Measurements from ENCODE around the gene ANAPC7. TPM values are rescaled to one million over a fixed set of nuclear protein-coding genes. Genes with fewer than 3 reads are reported as not detected.

ANAPC7 gene, protein sequence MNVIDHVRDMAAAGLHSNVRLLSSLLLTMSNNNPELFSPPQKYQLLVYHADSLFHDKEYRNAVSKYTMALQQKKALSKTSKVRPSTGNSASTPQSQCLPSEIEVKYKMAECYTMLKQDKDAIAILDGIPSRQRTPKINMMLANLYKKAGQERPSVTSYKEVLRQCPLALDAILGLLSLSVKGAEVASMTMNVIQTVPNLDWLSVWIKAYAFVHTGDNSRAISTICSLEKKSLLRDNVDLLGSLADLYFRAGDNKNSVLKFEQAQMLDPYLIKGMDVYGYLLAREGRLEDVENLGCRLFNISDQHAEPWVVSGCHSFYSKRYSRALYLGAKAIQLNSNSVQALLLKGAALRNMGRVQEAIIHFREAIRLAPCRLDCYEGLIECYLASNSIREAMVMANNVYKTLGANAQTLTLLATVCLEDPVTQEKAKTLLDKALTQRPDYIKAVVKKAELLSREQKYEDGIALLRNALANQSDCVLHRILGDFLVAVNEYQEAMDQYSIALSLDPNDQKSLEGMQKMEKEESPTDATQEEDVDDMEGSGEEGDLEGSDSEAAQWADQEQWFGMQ
- polyA plus RNA-seq (2012; rRNA removed) = 58.9 and 72.0 TPM in 2 replicates
- polyA plus RNA-seq (2012; cell fraction: cytosol; rRNA removed) = 50.4 and 54.0 TPM in 2 replicates
- polyA plus RNA-seq (2012; cell fraction: nucleus; rRNA removed) = 128 and 180 TPM in 2 replicates

GRCh38 chr12:110403146-110403975, at the start of gene ANAPC7:
ANAPC7 (minus strand) TSS chr12:110403708; CDS start chr12:110403627, 81 bp downstream.
- Histone ChIP-seq H3F3A (replicated peaks; ENCODE audit: insufficient read depth) (peaks cover 5% of the 10 kb centered on the region), H2AFZ (ENCODE audit: low read depth) (peak within 1 kb of the TSS; percentile 100), H3K27me3 (ENCODE audit: insufficient read depth) (no peaks in the 10 kb centered on the region), H3K79me2 (ENCODE audit: insufficient read depth) (peaks cover 51% of the 10 kb centered on the region), H3K4me1 (ENCODE audit: control insufficient read depth in 1 of 2, insufficient read depth in 2 of 2, low read depth in 1 of 2, low read length in 1 of 2) (peaks cover 0 to 5% of the 10 kb centered on the region in 2 experiments; a peak in 2 of 4 replicates), H3K4me2 (peak within 1 kb of the TSS; percentile 75), H3K9me3 (no peaks in the 10 kb centered on the region), H3K4me3 (ENCODE audit: low read depth in 2 of 2, low read length in 1 of 2) (peak within 1 kb of the TSS; percentile 81 to 99), H4K20me1 (ENCODE audit: insufficient read depth) (no peaks in the 10 kb centered on the region), H3K9ac (peak within 1 kb of the TSS; percentile 90), H3K27ac (ENCODE audit: low read depth in 2 of 2, low read length in 1 of 2) (peak within 1 kb of the TSS; percentile 95 to 98), H3K9me2 (no peaks in the 10 kb centered on the region), H3K36me3 (replicated peaks in 1 of 2; ENCODE audit: control insufficient read depth in 1 of 2, insufficient read depth in 2 of 2, low read length in 1 of 2) (peaks cover 7 to 21% of the 10 kb centered on the region in 2 experiments)
- WGBS (ENCODE audit: low lambda C conversion rate) = 1% methylated on average over 46 of the region's 62 CpGs
- CTCF ChIA-PET = interaction anchor here (0.7 to 1.8 kb wide), 3 partner anchors 28 to 552 kb away, joined by 3 to 7 read pairs (median 4); partner anchors contain the start of genes FAM216A and GPN3
- DNase-seq = peak; percentile 95
- POLR2A ChIA-PET = no interaction called here
- TF ChIP-seq RXRA (IDR thresholded peaks at IDR 0.05; ENCODE audit: borderline replicate concordance, low read depth) = no peak
- no peak for TF ChIP-seq FOSL2 (IDR thresholded peaks at IDR 0.05; ENCODE audit: borderline replicate concordance, low read depth)
- no peak for TF ChIP-seq SMC3 (IDR thresholded peaks at IDR 0.05; ENCODE audit: low read depth, low read length)
- no peak for TF ChIP-seq PBX3 (IDR thresholded peaks at IDR 0.05)
- no peak for TF ChIP-seq CTCF (IDR thresholded peaks at IDR 0.05)
- no peak for TF ChIP-seq RFX5 (IDR thresholded peaks at IDR 0.05; ENCODE audit: low read length)
- TF ChIP-seq EP300 (IDR thresholded peaks at IDR 0.05; ENCODE audit: borderline replicate concordance in 1 of 2, low read depth in 1 of 2, low read length in 1 of 2) = no peak
- TF ChIP-seq NRF1 (IDR thresholded peaks at IDR 0.05; ENCODE audit: low read depth, low read length) = no peak
- no peak for TF ChIP-seq FOXM1 (IDR thresholded peaks at IDR 0.05; ENCODE audit: low read depth)
- TF ChIP-seq, protein P1, sequence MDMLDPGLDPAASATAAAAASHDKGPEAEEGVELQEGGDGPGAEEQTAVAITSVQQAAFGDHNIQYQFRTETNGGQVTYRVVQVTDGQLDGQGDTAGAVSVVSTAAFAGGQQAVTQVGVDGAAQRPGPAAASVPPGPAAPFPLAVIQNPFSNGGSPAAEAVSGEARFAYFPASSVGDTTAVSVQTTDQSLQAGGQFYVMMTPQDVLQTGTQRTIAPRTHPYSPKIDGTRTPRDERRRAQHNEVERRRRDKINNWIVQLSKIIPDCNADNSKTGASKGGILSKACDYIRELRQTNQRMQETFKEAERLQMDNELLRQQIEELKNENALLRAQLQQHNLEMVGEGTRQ (IDR thresholded peaks at IDR 0.05; ENCODE audit: borderline replicate concordance, low read depth, low read length) = no peak
- peak; percentile 88 for TF ChIP-seq TAF1 (IDR thresholded peaks at IDR 0.05; ENCODE audit: borderline replicate concordance, low read depth, low read length)
- TF ChIP-seq USF1 (IDR thresholded peaks at IDR 0.05; ENCODE audit: borderline replicate concordance, low read depth) = peak; percentile 32; the same call in 1 of the 2 replicates
- peak; percentile 81 for TF ChIP-seq POLR2AphosphoS5 (IDR thresholded peaks at IDR 0.05; ENCODE audit: low read depth, low read length)
- TF ChIP-seq IRF3 (IDR thresholded peaks at IDR 0.05; ENCODE audit: low read depth, low read length) = no peak
- no peak for TF ChIP-seq GATA2 (CRISPR knock-in tag; IDR thresholded peaks at IDR 0.05)
- 0 out of 2 replicates have a peak, but pooled peaks have one; percentile 6 for TF ChIP-seq RAD21 (IDR thresholded peaks at IDR 0.05; ENCODE audit: low read length)
- no peak for TF ChIP-seq TEAD4 (IDR thresholded peaks at IDR 0.05; ENCODE audit: borderline replicate concordance, insufficient read depth)
- no peak for TF ChIP-seq RCOR1 (IDR thresholded peaks at IDR 0.05; ENCODE audit: low read length)
- TF ChIP-seq TCF12 (IDR thresholded peaks at IDR 0.05) = no peak
- 0 out of 2 replicates have a peak, but pooled peaks have one; percentile 5 for TF ChIP-seq ELF1 (IDR thresholded peaks at IDR 0.05)
- TF ChIP-seq FOXJ3 (CRISPR knock-in tag; IDR thresholded peaks at IDR 0.05) = no peak

All from SK-N-SH (cell line).